ENCODE measurements around the gene VAV2. TPM values are rescaled to one million over a fixed set of nuclear protein-coding genes. Genes with fewer than 3 reads are reported as not detected.

The VAV2 gene
- polyA plus RNA-seq, 1 of the 3 experiments (the other 2 are of a cell fraction) = 14.9 TPM

GRCh38 chr9:134033516-134034214, 41.5 kb upstream of the VAV2 start:
- peaks cover 29 to 75% of the 10 kb centered on the region in 2 experiments for H3K36me3 ChIP-seq (replicated peaks in 1 of 2; ENCODE audit: control insufficient read depth in 1 of 2, insufficient read depth in 2 of 2, low read length in 1 of 2)
- CTCF ChIA-PET = interaction anchor here (0.6 to 1.2 kb wide), 3 partner anchors 8 to 45 kb away, joined by 3 to 4 read pairs (median 3); no protein-coding TSS in a partner anchor
- H3K9me3 ChIP-seq = no peaks in the 10 kb centered on the region
- no peak for DNase-seq
- H3K9me2 ChIP-seq = no peaks in the 10 kb centered on the region
- POLR2A ChIA-PET = interaction anchor here (1.1 kb wide), 1 partner anchor 12 kb away, joined by 3 read pairs; no protein-coding TSS in a partner anchor
- H4K20me1 ChIP-seq (ENCODE audit: insufficient read depth) = no peaks in the 10 kb centered on the region
- H3K27me3 ChIP-seq (ENCODE audit: insufficient read depth) = no peaks in the 10 kb centered on the region
- WGBS (ENCODE audit: low lambda C conversion rate) = 94% methylated on average over 22 of the region's 26 CpGs
- no peak overlapping the region for H3K4me2 ChIP-seq
- TF ChIP-seq ELF1 (IDR thresholded peaks at IDR 0.05) = no peak
- H3K4me3 ChIP-seq (ENCODE audit: low read depth in 2 of 2, low read length in 1 of 2) = no peak overlapping the region
- H3K79me2 ChIP-seq (ENCODE audit: insufficient read depth) = no peaks in the 10 kb centered on the region
- H3K9ac ChIP-seq = no peak overlapping the region
- H3K27ac ChIP-seq (ENCODE audit: low read depth in 2 of 2, low read length in 1 of 2) = no peak overlapping the region
- no peaks in the 10 kb centered on the region; a peak in 1 of 4 replicates for H3K4me1 ChIP-seq (ENCODE audit: control insufficient read depth in 1 of 2, insufficient read depth in 2 of 2, low read depth in 1 of 2, low read length in 1 of 2)
- H3F3A ChIP-seq (replicated peaks; ENCODE audit: insufficient read depth) = peaks cover 18% of the 10 kb centered on the region
- H2AFZ ChIP-seq (ENCODE audit: low read depth) = no peak overlapping the region

- peaks cover 18% of the 10 kb centered on the region for H3F3A ChIP-seq (replicated peaks; ENCODE audit: insufficient read depth)
- no peaks in the 10 kb centered on the region for H3K9me2 ChIP-seq
- no peaks in the 10 kb centered on the region for H3K79me2 ChIP-seq (ENCODE audit: insufficient read depth)
- peaks cover 25 to 77% of the 10 kb centered on the region in 2 experiments for H3K36me3 ChIP-seq (replicated peaks in 1 of 2; ENCODE audit: control insufficient read depth in 1 of 2, insufficient read depth in 2 of 2, low read length in 1 of 2)
- TF ChIP-seq IRF3 (IDR thresholded peaks at IDR 0.05; ENCODE audit: low read depth, low read length) = no peak
- TF ChIP-seq GATA2 (CRISPR knock-in tag; IDR thresholded peaks at IDR 0.05) = no peak
- peaks cover 0 to 2% of the 10 kb centered on the region in 2 experiments; a peak in 1 of 4 replicates for H3K4me1 ChIP-seq (ENCODE audit: control insufficient read depth in 1 of 2, insufficient read depth in 2 of 2, low read depth in 1 of 2, low read length in 1 of 2)
- H4K20me1 ChIP-seq (ENCODE audit: insufficient read depth) = no peaks in the 10 kb centered on the region
- H2AFZ ChIP-seq (ENCODE audit: low read depth) = no peak overlapping the region
- POLR2A ChIA-PET = interaction anchor here (1.1 kb wide), 1 partner anchor 13 kb away, joined by 3 read pairs; no protein-coding TSS in a partner anchor
- WGBS (ENCODE audit: low lambda C conversion rate) = 94% methylated on average over 39 of the region's 40 CpGs
- H3K4me2 ChIP-seq = no peak overlapping the region
- no peak for DNase-seq
- H3K27me3 ChIP-seq (ENCODE audit: insufficient read depth) = no peaks in the 10 kb centered on the region
- H3K27ac ChIP-seq (ENCODE audit: low read depth in 2 of 2, low read length in 1 of 2) = no peak overlapping the region
- H3K4me3 ChIP-seq (ENCODE audit: low read depth in 2 of 2, low read length in 1 of 2) = no peak overlapping the region
- no peaks in the 10 kb centered on the region for H3K9me3 ChIP-seq
- H3K9ac ChIP-seq = no peak overlapping the region
- CTCF ChIA-PET = interaction anchor here (0.6 kb wide), 1 partner anchor 44 kb away, joined by 3 read pairs; no protein-coding TSS in a partner anchor
Observed at GRCh38 chr9:134032456-134033222, 40.5 kb upstream of the VAV2 start.

GRCh38 chr9:134031783-134032182, 39.7 kb upstream of the VAV2 start:
- Histone ChIP-seq H3K9me2 (no peaks in the 10 kb centered on the region), H3K79me2 (ENCODE audit: insufficient read depth) (peaks cover under 1% of the 10 kb centered on the region; the same call in 1 of the 2 replicates), H3K27me3 (ENCODE audit: insufficient read depth) (no peaks in the 10 kb centered on the region), H2AFZ (ENCODE audit: low read depth) (no peak overlapping the region), H3F3A (replicated peaks; ENCODE audit: insufficient read depth) (peaks cover 18% of the 10 kb centered on the region), H3K4me3 (ENCODE audit: low read depth in 2 of 2, low read length in 1 of 2) (no peak overlapping the region), H4K20me1 (ENCODE audit: insufficient read depth) (no peaks in the 10 kb centered on the region), H3K27ac (ENCODE audit: low read depth in 2 of 2, low read length in 1 of 2) (no peak overlapping the region), H3K4me2 (no peak overlapping the region), H3K9me3 (no peaks in the 10 kb centered on the region), H3K36me3 (replicated peaks in 1 of 2; ENCODE audit: control insufficient read depth in 1 of 2, insufficient read depth in 2 of 2, low read length in 1 of 2) (peaks cover 16 to 79% of the 10 kb centered on the region in 2 experiments), H3K4me1 (ENCODE audit: control insufficient read depth in 1 of 2, insufficient read depth in 2 of 2, low read depth in 1 of 2, low read length in 1 of 2) (peaks cover 0 to 4% of the 10 kb centered on the region in 2 experiments; a peak in 1 of 4 replicates), H3K9ac (no peak overlapping the region)
- DNase-seq = no peak
- ChIA-PET POLR2A (no interaction called here), CTCF (no interaction called here)
- TF ChIP-seq PBX3 (IDR thresholded peaks at IDR 0.05) = no peak
- TF ChIP-seq POLR2AphosphoS5 (IDR thresholded peaks at IDR 0.05; ENCODE audit: low read depth, low read length) = no peak
- TF ChIP-seq TCF12 (IDR thresholded peaks at IDR 0.05) = no peak
- TF ChIP-seq RFX5 (IDR thresholded peaks at IDR 0.05; ENCODE audit: low read length) = no peak
- TF ChIP-seq GABPA (IDR thresholded peaks at IDR 0.05; ENCODE audit: low read depth) = no peak
- no peak for TF ChIP-seq GATA2 (CRISPR knock-in tag; IDR thresholded peaks at IDR 0.05)
- TF ChIP-seq CTCF (IDR thresholded peaks at IDR 0.05) = no peak
- TF ChIP-seq SIN3A (IDR thresholded peaks at IDR 0.05; ENCODE audit: borderline replicate concordance, low read depth, low read length) = no peak
- no peak for TF ChIP-seq NFIC (IDR thresholded peaks at IDR 0.05; ENCODE audit: borderline replicate concordance)
- no peak for TF ChIP-seq RCOR1 (IDR thresholded peaks at IDR 0.05; ENCODE audit: low read length)
- TF ChIP-seq FOXJ3 (CRISPR knock-in tag; IDR thresholded peaks at IDR 0.05) = no peak
- 95% methylated on average over 5 of the region's 14 CpGs for WGBS (ENCODE audit: low lambda C conversion rate)

All from SK-N-SH (cell line).